K562 (cell line): Measurements from ENCODE around the gene SMG6. TPM values are rescaled to one million over a fixed set of nuclear protein-coding genes. Genes with fewer than 3 reads are reported as not detected.

Source experiments
- ATAC-seq: fragments of 200-7000 bp; cut with Tn5 transposase; 3 replicates; pipeline ENCODE4 v1.9.1; 2020; ENCODE audit warnings: moderate library complexity
- BruUV-seq: library from RNA; stranded (reverse); fragments of 400-500 nt; replicated peaks from 2 replicates; lab custom pipeline; 2021; lab: Mats Ljungman, UMichigan
- CTCF ChIA-PET: fragments of 300-600 bp; formaldehyde crosslinking; extraction: SDS; loops from one replicate; lab custom pipeline; 2021; ENCODE audit warnings: low intra/inter-chr PET ratio; lab: Yijun Ruan, JAX
- POLR2A ChIA-PET: fragments of 300-600, 350-650 bp; sonication (Branson Sonifier 250); formaldehyde crosslinking; extraction: SDS; loops from one replicate; lab custom pipeline; 2021; ENCODE audit warnings: antibody characterized with exemption, inconsistent platforms; lab: Yijun Ruan, JAX
- DNase-seq, 4 experiments: peaks; one replicate each; pipeline versions ENCODE4 v3.0.0 to v3.0.0-alpha.2; 2011 to 2018; ENCODE audit warnings: low spot score in 3 of 4, mixed read lengths in 3 of 4; ENCODE audit errors: extremely low read depth in 1 of 4
- FAIRE-seq: peaks from 2 replicates; lab custom pipeline; 2011; peaks lifted over from hg19 to GRCh38; lab: Jason Lieb, UNC
- H2AFZ ChIP-seq: 2 replicates; pipeline ENCODE4 v1.6.0; 2011; ENCODE audit warnings: low read depth, low read length, control low read depth, inconsistent platforms
- H3K27ac ChIP-seq: fragments of 200-600 bp; 3 replicates; pipeline ENCODE4 v1.8.0; 2011; ENCODE audit warnings: low read depth, mild to moderate bottlenecking, control low read depth, inconsistent platforms, low read length, moderate library complexity, mixed read lengths; ENCODE audit errors: extremely low read depth
- H3K27me3 ChIP-seq, 2 experiments: fragments of 300-600 bp in 1 of 2; 2 replicates in 1 of 2; 3 replicates in 1 of 2; pipeline versions ENCODE4 v1.6.0 to v1.8.0; 2011; ENCODE audit warnings: inconsistent platforms in 2 of 2, low read length in 2 of 2, mild to moderate bottlenecking in 1 of 2, mixed read lengths in 1 of 2, moderate library complexity in 1 of 2; ENCODE audit not compliant: control insufficient read depth in 2 of 2, insufficient read depth in 2 of 2
- H3K36me3 ChIP-seq: fragments of 300-600 bp; 3 replicates; pipeline ENCODE4 v1.8.0; 2011; ENCODE audit warnings: mild to moderate bottlenecking, low read length, inconsistent platforms; ENCODE audit not compliant: control insufficient read depth, insufficient read depth
- H3K4me1 ChIP-seq, 2 experiments: fragments of 200-600 bp in 1 of 2; replicated peaks in 1 of 2; 2 replicates in 1 of 2; 3 replicates in 1 of 2; pipeline versions ENCODE4 v1.5.1 to v1.8.0; 2011; ENCODE audit warnings: inconsistent platforms in 2 of 2, low read length in 2 of 2, mild to moderate bottlenecking in 1 of 2, mixed read lengths in 1 of 2, moderate library complexity in 1 of 2; ENCODE audit not compliant: control insufficient read depth in 2 of 2, insufficient read depth in 2 of 2
- H3K4me2 ChIP-seq: 2 replicates; pipeline ENCODE4 v1.6.1; 2011; ENCODE audit warnings: low read length, control low read depth, inconsistent platforms, mixed read lengths; ENCODE audit not compliant: insufficient read depth
- H3K4me3 ChIP-seq: fragments of 200-600 bp; sonication (generic), shearing (Covaris generic); 2 replicates; pipeline ENCODE4 v1.5.1; 2016; ENCODE audit warnings: control low read depth, inconsistent platforms
- H3K79me2 ChIP-seq: fragments of 200-600 bp; 3 replicates; pipeline ENCODE4 v1.8.0; 2011; ENCODE audit warnings: low read length, inconsistent platforms; ENCODE audit not compliant: control insufficient read depth, insufficient read depth
- H3K9ac ChIP-seq, 2 experiments: 2 replicates each; pipeline versions ENCODE4 v1.6.0 to v1.6.1; 2011; ENCODE audit warnings: low read depth in 2 of 2, low read length in 2 of 2, control low read depth in 1 of 2, inconsistent platforms in 1 of 2, mild to moderate bottlenecking in 1 of 2, mixed read lengths in 1 of 2; ENCODE audit not compliant: insufficient read depth in 1 of 2
- H3K9me1 ChIP-seq: one replicate; pipeline ENCODE4 v1.6.0; 2011; ENCODE audit warnings: inconsistent platforms, mild to moderate bottlenecking, low read length, moderate library complexity; ENCODE audit not compliant: control insufficient read depth, insufficient read depth
- H3K9me3 ChIP-seq: replicated peaks from 2 replicates; pipeline ENCODE4 v1.5.1; 2011; ENCODE audit warnings: low read depth, low read length, inconsistent platforms; ENCODE audit not compliant: control insufficient read depth, insufficient read depth
- H4K20me1 ChIP-seq: replicated peaks from 2 replicates; pipeline ENCODE4 v1.6.1; 2011; ENCODE audit warnings: low read length, inconsistent platforms, mixed read lengths; ENCODE audit not compliant: control insufficient read depth, insufficient read depth
- L3MBTL2 ChIP-seq: fragments of 450-650 bp; IDR thresholded peaks from 2 replicates; pipeline ENCODE4 v1.6.1; 2016; ENCODE audit warnings: mild to moderate bottlenecking, moderate library complexity
- SLC30A9 ChIP-seq: fragments of 250-450 bp; sonication (Bioruptor Pico); IDR thresholded peaks from 2 replicates; pipeline ENCODE4 v1.8.0; 2022; ENCODE audit warnings: mild to moderate bottlenecking, moderate library complexity
- ZFP1 ChIP-seq: fragments of 450-650 bp; formaldehyde crosslinking; IDR thresholded peaks from 2 replicates; pipeline ENCODE4 v1.4.0; 2020; ENCODE audit warnings: mild to moderate bottlenecking, mixed read lengths
- ZNF217 ChIP-seq: sonication (generic); formaldehyde crosslinking; IDR thresholded peaks from 2 replicates; pipeline ENCODE4 v1.8.0; 2022; ENCODE audit warnings: mild to moderate bottlenecking, missing genetic modification reagents
- ZNF444 ChIP-seq: fragments of 250-450 bp; sonication (Bioruptor Pico); IDR thresholded peaks from 2 replicates; pipeline ENCODE4 v1.4.0; 2020; ENCODE audit warnings: mild to moderate bottlenecking, moderate library complexity
- WGBS: fragments of 100-300 bp; shearing (Covaris generic); methylation state at CpG from one replicate; pipeline ENCODE4 v1.1.6; 2016; ENCODE audit warnings: low coverage, mixed read lengths; ENCODE audit not compliant: insufficient coverage; ENCODE audit errors: missing lambda C conversion rate; 5-methylcytosine and 5-hydroxymethylcytosine counted together
- in situ Hi-C: fragments of 300-500 bp; cut with MboI; formaldehyde crosslinking; loops from 4 replicates; pipeline ENCODE4 v1.15.0; 2018; ENCODE audit warnings: inconsistent platforms, mixed read lengths
- intact Hi-C: fragments of 100-400 bp; cut with micrococcal nuclease; formaldehyde crosslinking; loops from 2 replicates; pipeline ENCODE4 v1.14.2; 2022
- polyA plus RNA-seq, 8 experiments: library from polyadenylated mRNA; depleted of rRNA in 4 of 8; stranded (reverse) in 5 of 8; unstranded in 3 of 8; fragments of >200 nt; fragmentation: Nextera tagmentation in 2 of 8; fragmentation: Illumina TruSeq in 1 of 8; extraction: Ambion mirVana in 2 of 8; extraction: Trizol in 1 of 8; gene quantifications; 2 replicates each; pipeline versions ENCODE4 v1.2.1 to v1.2.3, GENCODE V29; 2011 to 2014; ENCODE audit warnings: inconsistent platforms in 1 of 8, missing spikeins in 1 of 8
- total RNA-seq, 7 experiments: library from RNA; depleted of rRNA in 6 of 7; stranded (reverse); fragments of >200 nt in 6 of 7; fragmentation: Illumina TruSeq in 2 of 7; extraction: Trizol in 2 of 7; gene quantifications; 2 replicates each; pipeline versions ENCODE4 v1.2.1 to v1.2.3, GENCODE V29; 2011 to 2021; ENCODE audit warnings: low replicate concordance in 1 of 7
- TF ChIP-seq, protein P1 (sequence below): fragments of 200-600 bp; sonication (generic); IDR thresholded peaks from one replicate; pipeline ENCODE4 v1.6.1; 2012; ENCODE audit warnings: mild to moderate bottlenecking, low read depth, low read length, inconsistent platforms

Gene SMG6
- total and polyA plus RNA-seq, 9 of the 15 experiments (the other 6 are each of a cell fraction or from before 2014, with no cell fraction given): 0.44 to 13.9 (median 6.0) TPM

DNA sequence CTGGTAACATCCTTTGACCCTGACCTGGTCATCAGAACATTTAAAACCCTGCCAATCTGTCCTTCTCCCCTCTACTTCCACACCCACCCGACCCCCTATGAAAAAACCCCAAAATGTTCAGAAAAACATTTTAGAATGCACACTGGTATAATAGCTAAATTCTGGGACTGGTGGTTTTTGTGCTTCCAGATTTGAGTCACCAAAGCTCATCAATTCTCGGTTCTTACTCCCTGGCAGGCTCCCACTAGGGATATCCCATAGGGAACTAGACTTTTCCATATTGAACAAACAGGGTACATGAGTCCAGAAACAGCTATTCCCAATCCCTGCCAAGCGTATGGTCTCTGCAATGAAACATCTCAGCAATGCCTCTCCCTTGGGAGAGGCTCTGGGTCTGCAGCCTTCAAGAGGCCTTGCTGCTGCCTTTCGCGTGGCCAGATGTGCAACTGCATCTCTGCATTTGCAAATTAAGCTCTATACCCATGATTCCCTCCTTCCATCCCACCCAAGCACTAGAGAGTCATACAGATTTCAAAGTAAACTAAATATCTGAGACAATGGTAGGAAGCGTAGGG lies 67.7 kb downstream of the SMG6 start:
- no peaks in the 10 kb centered on the region for H3K9me1 ChIP-seq
- ChIA-PET CTCF (no interaction called here), POLR2A (no interaction called here)
- ATAC-seq: no peak
- no peaks in the 10 kb centered on the region; a peak in 2 of 5 replicates for H3K4me1 ChIP-seq
- H3K27me3 ChIP-seq: no peaks in the 10 kb centered on the region
- FAIRE-seq: no peak
- no peak overlapping the region for H3K4me3 ChIP-seq
- H3K9me3 ChIP-seq: no peaks in the 10 kb centered on the region
- no peaks in the 10 kb centered on the region for H4K20me1 ChIP-seq
- H3K9ac ChIP-seq: no peak overlapping the region
- intact Hi-C loops (no loop called here), in situ Hi-C loops (loop anchor here (25.0 kb wide), 1 partner anchor 324 kb away; no protein-coding TSS in a partner anchor)
- BruUV-seq: no TSS peak
- H3K4me2 ChIP-seq: no peak overlapping the region
- no peak overlapping the region for H2AFZ ChIP-seq
- no peak for DNase-seq
- peaks cover 27% of the 10 kb centered on the region; the same call in 2 of the 3 replicates for H3K36me3 ChIP-seq
- WGBS: 98% methylated on average over 4 of the region's 6 CpGs
- no peaks in the 10 kb centered on the region for H3K79me2 ChIP-seq
- no peak overlapping the region for H3K27ac ChIP-seq
- no peak for TF ChIP-seq SLC30A9 (CRISPR knock-in tag)
- no peak for TF ChIP-seq ZFP1 (CRISPR knock-in tag)
- TF ChIP-seq ZNF444 (CRISPR knock-in tag): no peak
- no peak for TF ChIP-seq L3MBTL2
- TF ChIP-seq ZNF217: no peak
- TF ChIP-seq, protein P1, sequence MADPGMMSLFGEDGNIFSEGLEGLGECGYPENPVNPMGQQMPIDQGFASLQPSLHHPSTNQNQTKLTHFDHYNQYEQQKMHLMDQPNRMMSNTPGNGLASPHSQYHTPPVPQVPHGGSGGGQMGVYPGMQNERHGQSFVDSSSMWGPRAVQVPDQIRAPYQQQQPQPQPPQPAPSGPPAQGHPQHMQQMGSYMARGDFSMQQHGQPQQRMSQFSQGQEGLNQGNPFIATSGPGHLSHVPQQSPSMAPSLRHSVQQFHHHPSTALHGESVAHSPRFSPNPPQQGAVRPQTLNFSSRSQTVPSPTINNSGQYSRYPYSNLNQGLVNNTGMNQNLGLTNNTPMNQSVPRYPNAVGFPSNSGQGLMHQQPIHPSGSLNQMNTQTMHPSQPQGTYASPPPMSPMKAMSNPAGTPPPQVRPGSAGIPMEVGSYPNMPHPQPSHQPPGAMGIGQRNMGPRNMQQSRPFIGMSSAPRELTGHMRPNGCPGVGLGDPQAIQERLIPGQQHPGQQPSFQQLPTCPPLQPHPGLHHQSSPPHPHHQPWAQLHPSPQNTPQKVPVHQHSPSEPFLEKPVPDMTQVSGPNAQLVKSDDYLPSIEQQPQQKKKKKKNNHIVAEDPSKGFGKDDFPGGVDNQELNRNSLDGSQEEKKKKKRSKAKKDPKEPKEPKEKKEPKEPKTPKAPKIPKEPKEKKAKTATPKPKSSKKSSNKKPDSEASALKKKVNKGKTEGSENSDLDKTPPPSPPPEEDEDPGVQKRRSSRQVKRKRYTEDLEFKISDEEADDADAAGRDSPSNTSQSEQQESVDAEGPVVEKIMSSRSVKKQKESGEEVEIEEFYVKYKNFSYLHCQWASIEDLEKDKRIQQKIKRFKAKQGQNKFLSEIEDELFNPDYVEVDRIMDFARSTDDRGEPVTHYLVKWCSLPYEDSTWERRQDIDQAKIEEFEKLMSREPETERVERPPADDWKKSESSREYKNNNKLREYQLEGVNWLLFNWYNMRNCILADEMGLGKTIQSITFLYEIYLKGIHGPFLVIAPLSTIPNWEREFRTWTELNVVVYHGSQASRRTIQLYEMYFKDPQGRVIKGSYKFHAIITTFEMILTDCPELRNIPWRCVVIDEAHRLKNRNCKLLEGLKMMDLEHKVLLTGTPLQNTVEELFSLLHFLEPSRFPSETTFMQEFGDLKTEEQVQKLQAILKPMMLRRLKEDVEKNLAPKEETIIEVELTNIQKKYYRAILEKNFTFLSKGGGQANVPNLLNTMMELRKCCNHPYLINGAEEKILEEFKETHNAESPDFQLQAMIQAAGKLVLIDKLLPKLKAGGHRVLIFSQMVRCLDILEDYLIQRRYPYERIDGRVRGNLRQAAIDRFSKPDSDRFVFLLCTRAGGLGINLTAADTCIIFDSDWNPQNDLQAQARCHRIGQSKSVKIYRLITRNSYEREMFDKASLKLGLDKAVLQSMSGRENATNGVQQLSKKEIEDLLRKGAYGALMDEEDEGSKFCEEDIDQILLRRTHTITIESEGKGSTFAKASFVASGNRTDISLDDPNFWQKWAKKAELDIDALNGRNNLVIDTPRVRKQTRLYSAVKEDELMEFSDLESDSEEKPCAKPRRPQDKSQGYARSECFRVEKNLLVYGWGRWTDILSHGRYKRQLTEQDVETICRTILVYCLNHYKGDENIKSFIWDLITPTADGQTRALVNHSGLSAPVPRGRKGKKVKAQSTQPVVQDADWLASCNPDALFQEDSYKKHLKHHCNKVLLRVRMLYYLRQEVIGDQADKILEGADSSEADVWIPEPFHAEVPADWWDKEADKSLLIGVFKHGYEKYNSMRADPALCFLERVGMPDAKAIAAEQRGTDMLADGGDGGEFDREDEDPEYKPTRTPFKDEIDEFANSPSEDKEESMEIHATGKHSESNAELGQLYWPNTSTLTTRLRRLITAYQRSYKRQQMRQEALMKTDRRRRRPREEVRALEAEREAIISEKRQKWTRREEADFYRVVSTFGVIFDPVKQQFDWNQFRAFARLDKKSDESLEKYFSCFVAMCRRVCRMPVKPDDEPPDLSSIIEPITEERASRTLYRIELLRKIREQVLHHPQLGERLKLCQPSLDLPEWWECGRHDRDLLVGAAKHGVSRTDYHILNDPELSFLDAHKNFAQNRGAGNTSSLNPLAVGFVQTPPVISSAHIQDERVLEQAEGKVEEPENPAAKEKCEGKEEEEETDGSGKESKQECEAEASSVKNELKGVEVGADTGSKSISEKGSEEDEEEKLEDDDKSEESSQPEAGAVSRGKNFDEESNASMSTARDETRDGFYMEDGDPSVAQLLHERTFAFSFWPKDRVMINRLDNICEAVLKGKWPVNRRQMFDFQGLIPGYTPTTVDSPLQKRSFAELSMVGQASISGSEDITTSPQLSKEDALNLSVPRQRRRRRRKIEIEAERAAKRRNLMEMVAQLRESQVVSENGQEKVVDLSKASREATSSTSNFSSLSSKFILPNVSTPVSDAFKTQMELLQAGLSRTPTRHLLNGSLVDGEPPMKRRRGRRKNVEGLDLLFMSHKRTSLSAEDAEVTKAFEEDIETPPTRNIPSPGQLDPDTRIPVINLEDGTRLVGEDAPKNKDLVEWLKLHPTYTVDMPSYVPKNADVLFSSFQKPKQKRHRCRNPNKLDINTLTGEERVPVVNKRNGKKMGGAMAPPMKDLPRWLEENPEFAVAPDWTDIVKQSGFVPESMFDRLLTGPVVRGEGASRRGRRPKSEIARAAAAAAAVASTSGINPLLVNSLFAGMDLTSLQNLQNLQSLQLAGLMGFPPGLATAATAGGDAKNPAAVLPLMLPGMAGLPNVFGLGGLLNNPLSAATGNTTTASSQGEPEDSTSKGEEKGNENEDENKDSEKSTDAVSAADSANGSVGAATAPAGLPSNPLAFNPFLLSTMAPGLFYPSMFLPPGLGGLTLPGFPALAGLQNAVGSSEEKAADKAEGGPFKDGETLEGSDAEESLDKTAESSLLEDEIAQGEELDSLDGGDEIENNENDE: no peak
